B cell (primary cell): ENCODE results near the gene ZFYVE19. TPM values are rescaled to one million over a fixed set of nuclear protein-coding genes. Genes with fewer than 3 reads are reported as not detected.

Source experiments
- ATAC-seq: fragments of 200-7000 bp; cut with Tn5 transposase; one replicate; pipeline ENCODE4 v1.10.0; 2021; ENCODE audit warnings: low read depth, mild to moderate bottlenecking, moderate number of reproducible peaks, moderate library complexity
- CTCF ChIA-PET: fragments of 350-600 bp; sonication (Branson Sonifier 250); formaldehyde crosslinking; loops from one replicate; lab custom pipeline; 2021; ENCODE audit warnings: antibody characterized with exemption, inconsistent platforms; lab: Charles Lee
- POLR2A ChIA-PET: fragments of 350-600 bp; sonication (Branson Sonifier 250); formaldehyde crosslinking; loops from one replicate; lab custom pipeline; 2021; ENCODE audit warnings: antibody characterized with exemption; lab: Charles Lee
- DNase-seq: peaks from one replicate; pipeline ENCODE4 v3.0.0; 2013
- H2AFZ ChIP-seq: 2 replicates; pipeline ENCODE4 v1.6.1; 2012; ENCODE audit warnings: mild to moderate bottlenecking, low read depth, low read length; ENCODE audit not compliant: insufficient read depth, poor library complexity, severe bottlenecking
- H3K27ac ChIP-seq, 2 donors: 1 replicate in 1 of 2; 2 replicates in 1 of 2; pipeline ENCODE4 v1.5.1; 2012 to 2013; ENCODE audit warnings: low read length in 2 of 2, mild to moderate bottlenecking in 2 of 2, moderate library complexity in 1 of 2
- H3K27me3 ChIP-seq, 4 experiments: fragments of 200-600 bp in 1 of 4; sonication (generic) in 1 of 4; replicated peaks in 1 of 4; 1 replicate in 2 of 4; 2 replicates in 2 of 4; pipeline versions ENCODE4 v1.6.1 to v1.7.0; 2013 to 2016; ENCODE audit warnings: low read length in 3 of 4, mild to moderate bottlenecking in 2 of 4, mixed read lengths in 1 of 4, moderate library complexity in 1 of 4; ENCODE audit not compliant: insufficient read depth in 4 of 4, control insufficient read depth in 3 of 4; ENCODE audit errors: control extremely low read depth in 1 of 4
- H3K36me3 ChIP-seq, 2 experiments: replicated peaks in 1 of 2; 1 replicate in 1 of 2; 2 replicates in 1 of 2; pipeline versions ENCODE4 v1.6.1 to v1.7.1; 2013; ENCODE audit warnings: low read length in 1 of 2; ENCODE audit not compliant: insufficient read depth in 2 of 2, control insufficient read depth in 1 of 2; ENCODE audit errors: control extremely low read depth in 1 of 2, extremely low read depth in 1 of 2
- H3K4me1 ChIP-seq, 2 donors: fragments of 200-600 bp in 1 of 2; sonication (generic) in 1 of 2; 1 replicate in 1 of 2; 2 replicates in 1 of 2; pipeline versions ENCODE4 v1.5.1 to v1.6.1; 2013 to 2017; ENCODE audit warnings: low read length in 2 of 2; ENCODE audit not compliant: control insufficient read depth in 2 of 2, insufficient read depth in 2 of 2
- H3K4me2 ChIP-seq: replicated peaks from 2 replicates; pipeline ENCODE3; 2012; ENCODE audit warnings: mild to moderate bottlenecking, low read depth, low read length; ENCODE audit not compliant: poor library complexity, severe bottlenecking
- H3K4me3 ChIP-seq, 5 experiments: fragments of 200-600 bp in 1 of 5; sonication (generic) in 1 of 5; 1 replicate in 3 of 5; 2 replicates in 2 of 5; pipeline versions ENCODE4 v1.5.1 to v1.7.0; 2011 to 2016; ENCODE audit warnings: low read length in 4 of 5, mild to moderate bottlenecking in 4 of 5, low read depth in 2 of 5, control low read depth in 1 of 5, moderate library complexity in 1 of 5; ENCODE audit not compliant: insufficient read depth in 1 of 5; ENCODE audit errors: control extremely low read depth in 1 of 5, extremely low read depth in 1 of 5
- H3K79me2 ChIP-seq: fragments of 200-600 bp; sonication (generic); one replicate; pipeline ENCODE4 v1.6.0; 2016; ENCODE audit warnings: low read length; ENCODE audit not compliant: control insufficient read depth, insufficient read depth
- H3K9ac ChIP-seq: fragments of 200-600 bp; sonication (generic); 2 replicates; pipeline ENCODE4 v1.6.1; 2017; ENCODE audit warnings: mild to moderate bottlenecking, low read length, moderate library complexity
- H3K9me3 ChIP-seq, 3 donors: one replicate each; pipeline versions ENCODE4 v1.6.1 to v1.7.1; 2013; ENCODE audit warnings: low read length in 2 of 3; ENCODE audit not compliant: control insufficient read depth in 2 of 3, insufficient read depth in 1 of 3; ENCODE audit errors: control extremely low read depth in 1 of 3
- H4K20me1 ChIP-seq: 2 replicates; pipeline ENCODE4 v1.6.0; 2012; ENCODE audit warnings: mild to moderate bottlenecking, low read length; ENCODE audit not compliant: insufficient read depth, control insufficient read depth, poor library complexity, severe bottlenecking
- H3K27ac Mint-ChIP-seq: one replicate; pipeline ENCODE4 v1.8.0; 2021; ENCODE audit warnings: mixed read lengths
- H3K27me3 Mint-ChIP-seq: one replicate; pipeline ENCODE4 v1.8.0; 2021; ENCODE audit warnings: mixed read lengths
- H3K4me1 Mint-ChIP-seq: one replicate; pipeline ENCODE4 v1.8.0; 2021; ENCODE audit warnings: mixed read lengths
- H3K4me3 Mint-ChIP-seq: one replicate; pipeline ENCODE4 v1.8.0; 2021; ENCODE audit warnings: mixed read lengths
- H3K9me3 Mint-ChIP-seq: one replicate; pipeline ENCODE4 v1.8.0; 2022; ENCODE audit warnings: mixed read lengths; ENCODE audit not compliant: insufficient read depth
- CTCF ChIP-seq: fragments of 200-600 bp; IDR thresholded peaks from one replicate; pipeline ENCODE4 v1.8.0; 2022; ENCODE audit warnings: antibody characterized with exemption, mild to moderate bottlenecking
- EZH2 ChIP-seq: IDR thresholded peaks from 2 replicates; pipeline ENCODE4 v1.6.1; 2012; ENCODE audit warnings: borderline replicate concordance, low read depth, mild to moderate bottlenecking, moderate library complexity, low read length; ENCODE audit not compliant: insufficient read depth, poor library complexity, severe bottlenecking
- WGBS: methylation state at CpG from one replicate; pipeline ENCODE4 v1.1.5; 2013; ENCODE audit warnings: missing lambda C conversion rate; ENCODE audit not compliant: insufficient coverage; 5-methylcytosine and 5-hydroxymethylcytosine counted together
- intact Hi-C: fragments of 100-400 bp; cut with micrococcal nuclease; formaldehyde crosslinking; loops from one replicate; pipeline ENCODE4 v1.10.0; 2022
- polyA plus RNA-seq: library from polyadenylated mRNA; depleted of rRNA; stranded (reverse); fragments of >200 nt; gene quantifications from 2 replicates; pipeline ENCODE4 v1.2.3, GENCODE V29; 2012
- total RNA-seq, 2 donors: library from RNA; stranded (reverse); fragments of 120-200 nt in 1 of 2; gene quantifications; 1 replicate in 1 of 2; 2 replicates in 1 of 2; pipeline versions ENCODE4 v1.2.3 to v1.2.4, GENCODE V29; 2013 to 2022

ZFYVE19 gene
- total and polyA plus RNA-seq, 2 donors (not counting 1 experiment from before 2014, with no cell fraction given) = 29.4 to 60.5 TPM

- ATAC-seq (no peak), DNase-seq (no peak)
- Histone ChIP-seq H3K9me3 (no peaks in the 10 kb centered on the region), H3K36me3 (peaks cover 0 to 48% of the 10 kb centered on the region in 2 experiments), H3K27ac (no peak overlapping the region), H3K4me2 (no peak overlapping the region), H4K20me1 (no peaks in the 10 kb centered on the region), H3K79me2 (peaks cover under 1% of the 10 kb centered on the region), H2AFZ (no peak overlapping the region), H3K4me3 (no peak overlapping the region), H3K27me3 (no peaks in the 10 kb centered on the region), H3K9ac (no peak overlapping the region), H3K4me1 (peaks cover 24 to 32% of the 10 kb centered on the region in 2 donors)
- TF ChIP-seq CTCF (no peak), EZH2 (no peak)
- intact Hi-C loops = no loop called here
- Mint-ChIP-seq H3K4me3 (no peak overlapping the region), H3K4me1 (peaks cover 30% of the 10 kb centered on the region), H3K27ac (no peak overlapping the region), H3K27me3 (no peaks in the 10 kb centered on the region), H3K9me3 (no peaks in the 10 kb centered on the region)
- ChIA-PET POLR2A (no interaction called here), CTCF (interaction anchor here (9.6 kb wide), 1 partner anchor 10 kb away, joined by 99 read pairs; no protein-coding TSS in a partner anchor)
- 96% methylated on average over 5 of the region's 6 CpGs for WGBS
Measured at GRCh38 chr15:40773902-40774301, 33.0 kb upstream of the ZFYVE19 start.

GRCh38 chr15:40775007-40775406 lies 31.9 kb upstream of the ZFYVE19 start:
- CTCF ChIA-PET = no interaction called here
- H3K4me3 Mint-ChIP-seq = no peak overlapping the region
- Histone ChIP-seq H3K79me2 (peaks cover 12% of the 10 kb centered on the region), H4K20me1 (no peaks in the 10 kb centered on the region), H3K4me3 (no peak overlapping the region), H2AFZ (no peak overlapping the region), H3K9ac (no peak overlapping the region), H3K27ac (no peak overlapping the region), H3K4me1 (peaks cover 13 to 21% of the 10 kb centered on the region in 2 donors), H3K4me2 (no peak overlapping the region), H3K9me3 (no peaks in the 10 kb centered on the region), H3K36me3 (peaks cover 0 to 59% of the 10 kb centered on the region in 2 experiments), H3K27me3 (no peaks in the 10 kb centered on the region)
- ATAC-seq (no peak), DNase-seq (no peak)
- TF ChIP-seq EZH2 (no peak), CTCF (no peak)
- POLR2A ChIA-PET = no interaction called here
- H3K9me3 Mint-ChIP-seq = no peaks in the 10 kb centered on the region
- H3K27me3 Mint-ChIP-seq = no peaks in the 10 kb centered on the region
- intact Hi-C loops = no loop called here
- peaks cover 19% of the 10 kb centered on the region for H3K4me1 Mint-ChIP-seq
- 93% methylated on average over 9 of the region's 10 CpGs for WGBS
- no peak overlapping the region for H3K27ac Mint-ChIP-seq
